WTC11 (cell line): Measurements from ENCODE around the gene FAM149B1. TPM values are rescaled to one million over a fixed set of nuclear protein-coding genes. Genes with fewer than 3 reads are reported as not detected.
A peak's percentile ranks its signal among the peaks of the same experiment; 100 is the strongest.

Experiments
- ATAC-seq: fragments of 200-7000 bp; cut with Tn5 transposase; 2 replicates; pipeline ENCODE4 v1.10.0; 2021; ENCODE audit warnings: mild to moderate bottlenecking, moderate library complexity
- CTCF ChIA-PET: fragments of 300-600 bp; sonication (Branson Sonifier 250); formaldehyde crosslinking; loops from one replicate; lab custom pipeline; 2021; ENCODE audit warnings: antibody characterized with exemption; lab: Charles Lee
- POLR2A ChIA-PET: fragments of 350-600 bp; sonication (Branson Sonifier 250); formaldehyde crosslinking; loops from one replicate; lab custom pipeline; 2021; ENCODE audit warnings: antibody characterized with exemption; lab: Charles Lee
- DNase-seq: peaks from one replicate; pipeline ENCODE4 v3.0.0; 2021; ENCODE audit warnings: low spot score
- H3K27ac Mint-ChIP-seq: 2 replicates; pipeline ENCODE4 v1.8.0; 2021; ENCODE audit warnings: mixed read lengths
- H3K27me3 Mint-ChIP-seq: 2 replicates; pipeline ENCODE4 v1.8.0; 2021; ENCODE audit warnings: low read depth, mild to moderate bottlenecking, moderate library complexity, mixed read lengths
- H3K36me3 Mint-ChIP-seq: 2 replicates; pipeline ENCODE4 v1.8.0; 2021; ENCODE audit warnings: mixed read lengths
- H3K4me1 Mint-ChIP-seq: 2 replicates; pipeline ENCODE4 v1.8.0; 2022; ENCODE audit warnings: mixed read lengths
- H3K4me3 Mint-ChIP-seq: 2 replicates; pipeline ENCODE4 v1.8.0; 2021; ENCODE audit warnings: mild to moderate bottlenecking, moderate library complexity, mixed read lengths
- H3K9me3 Mint-ChIP-seq: 2 replicates; pipeline ENCODE4 v1.8.0; 2021; ENCODE audit warnings: mixed read lengths
- EMX1 ChIP-seq: fragments of 250-450 bp; sonication (Bioruptor Pico); IDR thresholded peaks from 2 replicates; pipeline ENCODE4 v1.8.0; 2021; ENCODE audit warnings: mild to moderate bottlenecking
- ERG ChIP-seq: fragments of 250-450 bp; sonication (Bioruptor Pico); IDR thresholded peaks from 2 replicates; pipeline ENCODE4 v1.8.0; 2021; ENCODE audit warnings: mild to moderate bottlenecking
- ESRRA ChIP-seq: sonication (generic); formaldehyde crosslinking; IDR thresholded peaks from 2 replicates; pipeline ENCODE4 v1.8.1; 2022; ENCODE audit warnings: mild to moderate bottlenecking, missing genetic modification reagents, borderline replicate concordance
- JAZF1 ChIP-seq: fragments of 250-450 bp; sonication (Bioruptor Pico); IDR thresholded peaks from 2 replicates; pipeline ENCODE4 v1.9.0; 2021; ENCODE audit warnings: moderate library complexity, mild to moderate bottlenecking, inconsistent platforms
- NR1H2 ChIP-seq: sonication (generic); formaldehyde crosslinking; IDR thresholded peaks from 2 replicates; pipeline ENCODE4 v1.9.0; 2021; ENCODE audit warnings: mild to moderate bottlenecking, moderate library complexity, missing genetic modification reagents
- NR2C2 ChIP-seq: sonication (generic); formaldehyde crosslinking; IDR thresholded peaks from 2 replicates; pipeline ENCODE4 v1.8.0; 2022; ENCODE audit warnings: mild to moderate bottlenecking, missing genetic modification reagents
- SMAD4 ChIP-seq: sonication (generic); formaldehyde crosslinking; IDR thresholded peaks from 2 replicates; pipeline ENCODE4 v1.8.0; 2022; ENCODE audit warnings: mild to moderate bottlenecking, missing genetic modification reagents
- SOX15 ChIP-seq: fragments of 250-450 bp; sonication (Bioruptor Pico); IDR thresholded peaks from 2 replicates; pipeline ENCODE4 v1.9.0; 2021; ENCODE audit warnings: mild to moderate bottlenecking
- TCF7 ChIP-seq: sonication (generic); formaldehyde crosslinking; IDR thresholded peaks from 2 replicates; pipeline ENCODE4 v1.8.0; 2022; ENCODE audit warnings: mild to moderate bottlenecking, low read depth, missing genetic modification reagents, moderate library complexity
- TP53 ChIP-seq: sonication (generic); formaldehyde crosslinking; IDR thresholded peaks from 2 replicates; pipeline ENCODE4 v1.8.1; 2023; ENCODE audit warnings: mild to moderate bottlenecking, missing genetic modification reagents
- ZNF232 ChIP-seq: sonication (generic); formaldehyde crosslinking; IDR thresholded peaks from 2 replicates; pipeline ENCODE4 v1.8.0; 2022; ENCODE audit warnings: mild to moderate bottlenecking, missing genetic modification reagents
- ZNF263 ChIP-seq: sonication (generic); formaldehyde crosslinking; IDR thresholded peaks from 2 replicates; pipeline ENCODE4 v1.8.1; 2022; ENCODE audit warnings: low read depth, mild to moderate bottlenecking, moderate library complexity, missing genetic modification reagents
- ZNF416 ChIP-seq: fragments of 250-450 bp; sonication (Bioruptor Pico); IDR thresholded peaks from 2 replicates; pipeline ENCODE4 v1.9.0; 2021; ENCODE audit warnings: mild to moderate bottlenecking, inconsistent platforms
- total RNA-seq: library from RNA; stranded (reverse); gene quantifications from 3 replicates; pipeline ENCODE4 v1.2.3, GENCODE V29; 2021
- TF ChIP-seq, protein P1 (sequence below): sonication (generic); formaldehyde crosslinking; IDR thresholded peaks from 2 replicates; pipeline ENCODE4 v1.8.0; 2023; ENCODE audit warnings: mild to moderate bottlenecking, missing genetic modification reagents
- TF ChIP-seq, protein P2 (sequence below): sonication (generic); formaldehyde crosslinking; IDR thresholded peaks from 2 replicates; pipeline ENCODE4 v1.8.0; 2022; ENCODE audit warnings: mild to moderate bottlenecking, missing genetic modification reagents

FAM149B1 gene
- total RNA-seq, 1 experiment from 2014 or later, result 13.8 TPM

DNA sequence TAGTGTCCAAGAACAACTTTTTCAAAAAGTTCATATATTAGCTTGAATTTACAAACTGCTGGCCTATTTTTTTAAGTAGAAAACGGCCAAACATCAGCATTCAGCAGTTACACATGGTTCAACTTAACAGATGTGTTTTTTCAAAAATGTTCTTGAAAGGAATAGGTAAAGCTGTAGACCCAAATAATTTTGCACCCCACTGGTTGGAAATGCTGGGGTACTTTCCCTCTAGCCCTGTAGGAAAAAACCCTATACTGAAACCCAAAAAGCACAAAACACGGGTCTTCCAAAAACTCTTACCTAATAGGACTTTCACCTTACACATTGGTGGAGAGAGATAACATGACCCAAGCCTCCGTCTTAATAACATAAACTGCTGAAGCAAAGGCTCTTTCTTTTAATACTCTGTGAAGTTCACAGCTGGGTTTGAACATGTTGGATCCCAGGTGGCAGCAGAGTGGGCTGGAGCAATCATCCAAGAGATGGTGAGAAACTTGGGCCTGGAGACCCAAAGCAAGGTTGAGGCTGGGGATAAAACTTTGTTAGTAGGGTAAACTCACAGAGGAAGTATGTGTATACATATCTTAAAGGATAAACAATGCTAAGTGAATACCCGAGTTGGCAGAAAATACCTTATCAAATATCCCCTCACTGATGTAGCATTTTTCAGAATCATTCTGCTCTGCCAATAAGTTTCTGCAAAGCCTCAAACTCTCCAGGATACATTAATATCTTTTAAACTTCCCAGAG is 79.8 kb downstream of the FAM149B1 start (continued):
- TF ChIP-seq, protein P1, sequence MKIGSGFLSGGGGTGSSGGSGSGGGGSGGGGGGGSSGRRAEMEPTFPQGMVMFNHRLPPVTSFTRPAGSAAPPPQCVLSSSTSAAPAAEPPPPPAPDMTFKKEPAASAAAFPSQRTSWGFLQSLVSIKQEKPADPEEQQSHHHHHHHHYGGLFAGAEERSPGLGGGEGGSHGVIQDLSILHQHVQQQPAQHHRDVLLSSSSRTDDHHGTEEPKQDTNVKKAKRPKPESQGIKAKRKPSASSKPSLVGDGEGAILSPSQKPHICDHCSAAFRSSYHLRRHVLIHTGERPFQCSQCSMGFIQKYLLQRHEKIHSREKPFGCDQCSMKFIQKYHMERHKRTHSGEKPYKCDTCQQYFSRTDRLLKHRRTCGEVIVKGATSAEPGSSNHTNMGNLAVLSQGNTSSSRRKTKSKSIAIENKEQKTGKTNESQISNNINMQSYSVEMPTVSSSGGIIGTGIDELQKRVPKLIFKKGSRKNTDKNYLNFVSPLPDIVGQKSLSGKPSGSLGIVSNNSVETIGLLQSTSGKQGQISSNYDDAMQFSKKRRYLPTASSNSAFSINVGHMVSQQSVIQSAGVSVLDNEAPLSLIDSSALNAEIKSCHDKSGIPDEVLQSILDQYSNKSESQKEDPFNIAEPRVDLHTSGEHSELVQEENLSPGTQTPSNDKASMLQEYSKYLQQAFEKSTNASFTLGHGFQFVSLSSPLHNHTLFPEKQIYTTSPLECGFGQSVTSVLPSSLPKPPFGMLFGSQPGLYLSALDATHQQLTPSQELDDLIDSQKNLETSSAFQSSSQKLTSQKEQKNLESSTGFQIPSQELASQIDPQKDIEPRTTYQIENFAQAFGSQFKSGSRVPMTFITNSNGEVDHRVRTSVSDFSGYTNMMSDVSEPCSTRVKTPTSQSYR (CRISPR knock-in tag), result no peak
- TF ChIP-seq SMAD4 (CRISPR knock-in tag), result no peak
- TF ChIP-seq ZNF416 (CRISPR knock-in tag), result no peak
- no peak for TF ChIP-seq ERG (CRISPR knock-in tag)

DNA sequence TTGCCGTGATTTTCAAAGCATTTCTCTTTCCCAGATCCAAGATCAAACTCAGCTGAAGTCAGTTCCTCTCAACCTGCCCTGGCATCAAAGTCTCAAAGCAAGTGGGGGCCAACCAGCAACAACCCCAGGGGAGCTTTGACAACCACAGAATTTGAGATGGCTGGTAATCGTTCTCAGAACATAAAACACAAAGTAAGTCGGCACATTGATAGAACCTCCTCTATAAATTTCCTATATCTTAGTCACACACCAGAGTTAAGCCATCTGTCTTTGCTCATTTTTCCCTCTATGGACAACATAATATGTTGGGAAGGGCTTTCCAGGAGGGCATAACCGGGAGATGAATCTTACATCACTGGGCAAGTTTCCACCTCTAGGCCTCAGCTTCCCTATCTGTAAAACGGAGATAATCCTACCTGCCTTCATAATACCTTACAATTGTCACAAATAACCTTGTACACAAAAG is 80.4 kb downstream of the FAM149B1 start:
- H3K4me1 Mint-ChIP-seq, result peaks cover 41% of the 10 kb centered on the region
- CTCF ChIA-PET, result no interaction called here
- ATAC-seq (no peak), DNase-seq (no peak)
- peak overlapping the region; percentile 100 for H3K27ac Mint-ChIP-seq
- H3K4me3 Mint-ChIP-seq, result peak overlapping the region; percentile 94
- H3K9me3 Mint-ChIP-seq, result no peaks in the 10 kb centered on the region
- TF ChIP-seq NR1H2, result no peak
- TF ChIP-seq ESRRA (CRISPR knock-in tag), result no peak
- no peak for TF ChIP-seq TP53 (CRISPR knock-in tag)
- TF ChIP-seq, protein P2, sequence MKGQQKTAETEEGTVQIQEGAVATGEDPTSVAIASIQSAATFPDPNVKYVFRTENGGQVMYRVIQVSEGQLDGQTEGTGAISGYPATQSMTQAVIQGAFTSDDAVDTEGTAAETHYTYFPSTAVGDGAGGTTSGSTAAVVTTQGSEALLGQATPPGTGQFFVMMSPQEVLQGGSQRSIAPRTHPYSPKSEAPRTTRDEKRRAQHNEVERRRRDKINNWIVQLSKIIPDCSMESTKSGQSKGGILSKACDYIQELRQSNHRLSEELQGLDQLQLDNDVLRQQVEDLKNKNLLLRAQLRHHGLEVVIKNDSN (CRISPR knock-in tag), result no peak
- no peak for TF ChIP-seq SOX15 (CRISPR knock-in tag)
- no peak for TF ChIP-seq ZNF232 (CRISPR knock-in tag)
- TF ChIP-seq EMX1 (CRISPR knock-in tag), result no peak
- TF ChIP-seq, protein P1 (CRISPR knock-in tag), result no peak
- no peak for TF ChIP-seq SMAD4 (CRISPR knock-in tag)
- TF ChIP-seq TCF7 (CRISPR knock-in tag), result no peak
- TF ChIP-seq NR2C2 (CRISPR knock-in tag), result no peak
- TF ChIP-seq JAZF1, result no peak
- no peak for TF ChIP-seq ZNF263
- TF ChIP-seq, all 79 proteins: peak for 0
- POLR2A ChIA-PET, result interaction anchor here (1.3 kb wide), 2 partner anchors 342 to 377 kb away, joined by 3 read pairs; no protein-coding TSS in a partner anchor
- H3K36me3 Mint-ChIP-seq, result peaks cover 59% of the 10 kb centered on the region
- H3K27me3 Mint-ChIP-seq, result no peaks in the 10 kb centered on the region
